Mesendoderm (in vitro differentiated cells): ENCODE results near the gene LENG1.

Experiments used
- DNase-seq: peaks from one replicate; pipeline ENCODE4 v3.0.0; 2013
- H2AK5ac ChIP-seq: 2 replicates; pipeline ENCODE4 v1.6.1; 2013; ENCODE audit warnings: low read length, inconsistent platforms
- H2BK120ac ChIP-seq: 2 replicates; pipeline ENCODE4 v1.6.1; 2013; ENCODE audit warnings: low read depth, mild to moderate bottlenecking, low read length, moderate library complexity, mixed read lengths
- H2BK15ac ChIP-seq: replicated peaks from 2 replicates; pipeline ENCODE4 v1.6.1; 2013; ENCODE audit warnings: low read depth, mild to moderate bottlenecking, moderate library complexity
- H2BK5ac ChIP-seq: 2 replicates; pipeline ENCODE4 v1.6.1; 2013; ENCODE audit warnings: low read length, inconsistent platforms
- H3K18ac ChIP-seq: 2 replicates; pipeline ENCODE4 v1.6.1; 2013; ENCODE audit warnings: mild to moderate bottlenecking, low read length, mixed read lengths
- H3K23ac ChIP-seq: one replicate; pipeline ENCODE4 v1.6.1; 2013; ENCODE audit warnings: low read length
- H3K27ac ChIP-seq: 2 replicates; pipeline ENCODE4 v1.5.1; 2013; ENCODE audit warnings: low read depth, mild to moderate bottlenecking, inconsistent platforms, low read length, moderate library complexity
- H3K27me3 ChIP-seq: 2 replicates; pipeline ENCODE4 v1.6.1; 2013; ENCODE audit warnings: low read length, control low read depth, mild to moderate bottlenecking, inconsistent platforms; ENCODE audit not compliant: insufficient read depth, poor library complexity
- H3K36me3 ChIP-seq: 2 replicates; pipeline ENCODE4 v1.6.1; 2013; ENCODE audit warnings: low read length, inconsistent platforms; ENCODE audit not compliant: control insufficient read depth, insufficient read depth
- H3K4ac ChIP-seq: one replicate; pipeline ENCODE4 v1.6.1; 2013; ENCODE audit warnings: low read depth, mild to moderate bottlenecking, low read length, moderate library complexity
- H3K4me1 ChIP-seq: 2 replicates; pipeline ENCODE4 v1.6.1; 2013; ENCODE audit warnings: low read depth, low read length, inconsistent platforms; ENCODE audit not compliant: control insufficient read depth
- H3K4me2 ChIP-seq: 2 replicates; pipeline ENCODE4 v1.6.1; 2013; ENCODE audit warnings: low read length
- H3K4me3 ChIP-seq: 2 replicates; pipeline ENCODE4 v1.5.1; 2013; ENCODE audit warnings: mild to moderate bottlenecking, low read length
- H3K56ac ChIP-seq: one replicate; pipeline ENCODE4 v1.6.1; 2013; ENCODE audit warnings: low read length
- H3K79me1 ChIP-seq: 2 replicates; pipeline ENCODE4 v1.6.1; 2013; ENCODE audit warnings: low read length, inconsistent platforms
- H3K79me2 ChIP-seq: 2 replicates; pipeline ENCODE4 v1.6.1; 2013; ENCODE audit warnings: mild to moderate bottlenecking, low read length; ENCODE audit not compliant: control insufficient read depth, insufficient read depth
- H3K9ac ChIP-seq: 2 replicates; pipeline ENCODE4 v1.6.1; 2013; ENCODE audit warnings: low read length, inconsistent platforms
- H4K5ac ChIP-seq: one replicate; pipeline ENCODE4 v1.6.1; 2013; ENCODE audit warnings: low read length
- H4K8ac ChIP-seq: one replicate; pipeline ENCODE4 v1.6.1; 2013; ENCODE audit warnings: low read depth, mild to moderate bottlenecking, control low read depth, low read length, moderate library complexity
- WGBS: extraction: QIAGEN DNeasy Blood & Tissue Kit; methylation state at CpG from one replicate; pipeline ENCODE4 v1.1.7; 2013; ENCODE audit warnings: low lambda C conversion rate, missing lambda C conversion rate; ENCODE audit not compliant: insufficient coverage; ENCODE audit errors: extremely low coverage; 5-methylcytosine and 5-hydroxymethylcytosine counted together

LENG1 gene

DNA sequence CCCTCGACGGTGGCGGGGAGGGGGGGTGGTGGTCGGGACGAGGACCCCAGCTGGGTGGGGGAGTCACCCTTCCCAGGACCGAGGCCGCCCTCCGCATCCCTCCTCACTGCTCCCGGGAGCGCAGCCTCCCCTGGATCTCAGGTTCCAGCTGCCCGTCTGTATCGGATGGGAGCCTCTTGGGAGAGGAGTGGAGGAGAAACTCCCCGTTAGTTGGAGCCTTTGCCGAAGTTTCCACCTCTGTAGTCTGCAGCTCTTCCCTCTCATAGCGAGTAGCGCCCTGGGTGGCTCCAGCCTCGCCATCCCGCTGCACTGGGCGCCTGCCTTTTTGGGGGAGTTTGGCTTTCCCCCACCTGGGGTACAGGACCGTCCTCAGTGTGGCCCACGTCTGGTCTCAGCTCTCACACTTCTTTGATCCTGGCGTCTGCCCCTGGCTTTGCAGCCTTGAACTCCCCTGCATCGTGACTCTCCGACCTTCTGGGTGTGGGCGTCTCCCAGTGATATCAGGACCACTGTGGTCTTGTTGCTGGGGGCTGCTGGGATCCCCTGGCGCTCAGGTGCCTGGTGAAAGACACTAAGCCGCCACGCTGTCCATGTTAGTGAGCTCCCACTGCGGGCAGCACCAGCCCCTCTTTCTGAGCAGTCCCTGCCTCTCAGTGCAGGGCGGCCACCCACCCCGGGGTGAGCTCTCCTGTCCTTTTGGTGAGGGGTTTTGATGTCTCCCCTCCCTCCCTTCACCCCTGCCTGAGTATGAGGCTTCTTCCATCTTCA lies 20.8 kb downstream of the LENG1 start:
- H3K36me3 ChIP-seq: peaks cover 4% of the 10 kb centered on the region
- DNase-seq: peak; percentile 17
- H3K4me1 ChIP-seq: peaks cover 8% of the 10 kb centered on the region
- H3K4ac ChIP-seq: peak overlapping the region; percentile 98
- H2BK120ac ChIP-seq: no peak overlapping the region
- H4K5ac ChIP-seq: no peak overlapping the region
- no peak overlapping the region for H4K8ac ChIP-seq
- peak overlapping the region; percentile 74 for H3K4me3 ChIP-seq
- peak overlapping the region; percentile 90 for H3K18ac ChIP-seq
- H2BK15ac ChIP-seq: no peak overlapping the region
- peak overlapping the region; percentile 71 for H3K4me2 ChIP-seq
- no peaks in the 10 kb centered on the region for H3K27me3 ChIP-seq
- H3K23ac ChIP-seq: peak overlapping the region; percentile 11
- H3K9ac ChIP-seq: peak overlapping the region; percentile 82
- H2AK5ac ChIP-seq: no peak overlapping the region
- no CpG with 5 or more reads among the region's 31 CpGs for WGBS
- peaks cover 45% of the 10 kb centered on the region for H3K79me2 ChIP-seq
- H3K56ac ChIP-seq: peak overlapping the region; percentile 94
- H2BK5ac ChIP-seq: no peak overlapping the region
- no peak overlapping the region for H3K27ac ChIP-seq
- H3K79me1 ChIP-seq: peaks cover 36% of the 10 kb centered on the region

DNA sequence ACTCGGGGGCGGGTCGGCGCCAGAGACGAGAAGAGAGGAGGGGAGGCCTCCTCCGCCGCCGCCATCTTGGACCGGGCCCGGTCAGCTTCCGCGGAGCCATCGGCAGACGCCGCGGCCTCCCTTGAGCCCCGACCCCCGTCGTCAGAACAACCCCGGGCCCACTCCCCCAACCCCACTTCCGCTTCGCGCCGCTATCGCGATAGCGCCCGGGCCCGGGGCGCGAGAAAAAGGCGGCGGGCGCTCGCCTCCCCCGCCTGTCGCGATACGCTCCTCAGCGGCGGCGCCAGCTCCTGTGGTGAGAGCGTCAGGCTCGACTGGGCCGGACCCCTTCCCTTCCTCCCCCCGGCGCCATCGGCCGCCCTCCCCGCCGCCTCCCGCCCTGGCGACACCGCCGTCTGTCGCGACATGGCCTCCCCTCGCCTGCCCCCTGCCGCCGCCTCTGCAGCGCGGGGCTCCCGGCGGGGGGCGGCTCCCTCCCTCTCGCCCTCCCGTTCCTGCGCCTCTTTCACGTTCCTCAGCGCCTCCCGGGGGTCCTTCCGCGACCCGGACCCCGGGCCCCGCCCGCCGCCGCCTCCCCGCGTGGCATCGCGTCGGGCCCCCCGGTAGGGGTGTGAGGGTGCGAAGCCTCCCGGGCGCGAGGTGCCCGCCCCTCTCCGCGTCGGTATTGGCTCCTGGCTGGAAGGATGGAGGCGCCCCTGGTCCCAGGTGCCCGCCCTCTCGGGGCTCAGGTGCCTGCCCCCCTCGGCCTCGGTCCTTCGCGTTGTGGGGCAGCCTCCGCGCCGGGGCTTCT lies 21.6 kb downstream of the LENG1 start, which contains the start of gene CNOT3:
CNOT3 (plus strand) TSS at position 64 of the 790 bp plus-strand sequence. CDS start 5,217 bp downstream, outside the sequence.
- H2BK15ac ChIP-seq: no peak within 1 kb of the TSS
- no peak within 1 kb of the TSS for H4K5ac ChIP-seq
- H3K79me1 ChIP-seq: peaks cover 35% of the 10 kb centered on the region
- no peak within 1 kb of the TSS for H2AK5ac ChIP-seq
- no peak within 1 kb of the TSS for H4K8ac ChIP-seq
- H3K4me1 ChIP-seq: peaks cover 8% of the 10 kb centered on the region
- peaks cover 45% of the 10 kb centered on the region for H3K79me2 ChIP-seq
- peak within 1 kb of the TSS; percentile 10 for H2BK5ac ChIP-seq
- peak within 1 kb of the TSS; percentile 98 for H3K4ac ChIP-seq
- H3K4me2 ChIP-seq: peak within 1 kb of the TSS; percentile 98
- H3K27ac ChIP-seq: peak within 1 kb of the TSS; percentile 61
- H3K27me3 ChIP-seq: no peaks in the 10 kb centered on the region
- peaks cover 3% of the 10 kb centered on the region for H3K36me3 ChIP-seq
- H3K18ac ChIP-seq: peak within 1 kb of the TSS; percentile 90
- WGBS: no CpG with 5 or more reads among the region's 103 CpGs
- DNase-seq: peak; percentile 27
- peak within 1 kb of the TSS; percentile 94 for H3K56ac ChIP-seq
- peak within 1 kb of the TSS; percentile 74 for H3K4me3 ChIP-seq
- H2BK120ac ChIP-seq: peak within 1 kb of the TSS; percentile 84
- peak within 1 kb of the TSS; percentile 82 for H3K9ac ChIP-seq
- peak within 1 kb of the TSS; percentile 11 for H3K23ac ChIP-seq

DNA sequence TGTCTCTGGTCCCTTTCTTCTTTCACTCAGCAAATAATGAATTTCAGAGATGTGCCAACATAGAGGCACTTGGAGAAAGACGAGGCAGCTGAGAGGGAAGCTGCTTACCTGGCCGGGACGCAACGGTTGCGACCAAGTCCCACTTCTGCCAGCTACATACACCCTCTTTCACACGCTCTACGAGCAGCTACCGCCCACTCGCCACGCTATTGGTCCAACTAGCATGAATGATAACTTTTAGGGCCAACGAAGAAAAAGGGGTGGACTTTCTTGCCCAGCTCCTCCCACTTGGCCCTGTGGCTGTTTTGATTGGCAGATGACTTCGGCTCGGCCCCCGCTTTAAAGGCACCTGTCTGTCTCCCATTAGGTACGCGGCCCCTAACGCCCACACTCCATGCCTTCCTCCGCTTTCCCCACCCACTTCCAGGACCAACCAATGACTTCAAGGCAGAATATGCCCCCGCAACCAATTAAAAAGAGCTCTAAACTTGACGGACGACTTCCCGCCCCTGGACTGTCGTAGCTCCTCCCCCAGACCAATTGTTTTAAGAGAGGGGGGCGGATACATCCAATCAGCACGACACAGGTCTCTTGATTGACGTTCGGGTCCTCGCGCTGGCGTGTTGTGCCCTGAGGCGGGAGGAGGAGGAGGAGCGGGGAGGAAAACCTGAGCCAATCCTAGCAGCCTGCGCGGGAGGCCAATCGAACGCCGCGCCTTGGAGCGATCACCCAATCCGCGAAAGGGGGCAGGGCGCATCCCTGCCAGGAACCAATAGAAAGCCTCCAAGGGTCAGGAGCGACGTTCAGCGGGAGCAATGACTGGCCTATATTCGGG lies 22.4 kb downstream of the LENG1 start:
- no peak overlapping the region for H2AK5ac ChIP-seq
- WGBS: no CpG with 5 or more reads among the region's 46 CpGs

DNA sequence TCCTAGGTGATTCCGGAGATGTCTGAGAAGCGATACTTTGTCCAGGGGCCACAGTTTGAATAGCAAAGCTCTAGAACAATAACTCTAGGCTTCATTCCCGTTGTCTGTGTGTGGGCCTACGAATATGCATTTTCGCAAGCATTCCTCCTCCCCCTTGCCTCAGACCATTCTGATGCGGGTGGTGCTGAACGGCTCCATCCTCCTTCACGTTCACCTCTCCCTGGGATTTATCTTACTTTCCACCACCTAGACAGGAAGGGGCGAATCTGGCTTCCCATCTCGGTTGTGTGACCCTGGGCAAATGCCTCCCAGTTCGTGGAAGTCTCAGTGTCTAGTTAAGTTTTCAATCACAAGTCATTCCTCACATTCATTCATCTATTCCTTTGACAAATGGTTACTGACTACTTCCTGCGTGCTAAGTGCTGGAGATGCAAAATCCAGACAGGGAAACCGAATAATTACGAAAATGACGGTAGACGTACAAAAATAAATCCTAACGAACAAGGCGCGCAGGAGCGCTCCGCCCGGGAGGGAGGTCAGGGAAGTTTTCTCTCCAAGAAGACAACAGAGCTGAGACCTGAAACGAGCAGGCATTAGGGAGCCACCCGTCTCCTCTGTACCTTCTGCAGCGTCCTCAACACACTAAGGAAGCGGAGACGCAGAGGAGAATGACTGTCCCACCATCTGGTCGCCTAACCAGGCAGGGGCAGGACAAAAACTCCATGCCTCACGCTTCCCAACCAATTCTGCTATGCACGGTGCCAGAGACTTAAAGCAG lies 23.2 kb downstream of the LENG1 start:
- H3K56ac ChIP-seq: peak overlapping the region; percentile 89
- H3K79me2 ChIP-seq: peaks cover 34% of the 10 kb centered on the region
- no peak overlapping the region for H4K5ac ChIP-seq
- peak overlapping the region; percentile 10 for H2BK5ac ChIP-seq
- H3K9ac ChIP-seq: peak overlapping the region; percentile 80
- H3K23ac ChIP-seq: no peak overlapping the region
- H3K79me1 ChIP-seq: peaks cover 21% of the 10 kb centered on the region
- peak overlapping the region; percentile 50 for H3K4me3 ChIP-seq
- no peak overlapping the region for H3K27ac ChIP-seq
- H3K27me3 ChIP-seq: no peaks in the 10 kb centered on the region
- no peak overlapping the region for H2BK15ac ChIP-seq
- peaks cover 8% of the 10 kb centered on the region for H3K4me1 ChIP-seq
- H3K36me3 ChIP-seq: peaks cover 2% of the 10 kb centered on the region
- no peak overlapping the region for H3K18ac ChIP-seq
- peak; percentile 54 for DNase-seq
- no peak overlapping the region for H3K4ac ChIP-seq
- no peak overlapping the region for H2AK5ac ChIP-seq
- H3K4me2 ChIP-seq: peak overlapping the region; percentile 98
- H4K8ac ChIP-seq: no peak overlapping the region
- H2BK120ac ChIP-seq: no peak overlapping the region
- WGBS: no CpG with 5 or more reads among the region's 30 CpGs

More for the DNA sequence above, 22.4 kb downstream of the LENG1 start:
- Histone ChIP-seq H4K5ac (no peak overlapping the region), H3K27ac (no peak overlapping the region), H2BK5ac (peak overlapping the region; percentile 10), H3K56ac (peak overlapping the region; percentile 89), H3K79me1 (peaks cover 29% of the 10 kb centered on the region), H3K79me2 (peaks cover 41% of the 10 kb centered on the region), H3K9ac (peak overlapping the region; percentile 80), H3K36me3 (no peaks in the 10 kb centered on the region), H2BK120ac (no peak overlapping the region), H3K23ac (no peak overlapping the region), H3K4me1 (peaks cover 8% of the 10 kb centered on the region), H3K4me2 (peak overlapping the region; percentile 98), H2BK15ac (no peak overlapping the region), H3K18ac (no peak overlapping the region), H3K4ac (no peak overlapping the region), H3K4me3 (peak overlapping the region; percentile 50), H3K27me3 (no peaks in the 10 kb centered on the region), H4K8ac (no peak overlapping the region)
- peak; percentile 100 for DNase-seq
